CD4-positive, alpha-beta T cell treated with Interleukin-1 beta for 1 hour (primary cell): ENCODE data around the gene PEX12.
"Not testable (repeated sequence)": the region's sequence is repeated elsewhere in the genome, so short reads cannot be mapped to it uniquely, and the experiment has no call there.

Experiments
- DNase-seq, 2 donors: peaks; one replicate each; pipeline ENCODE4 v3.0.0-alpha.2; 2020 to 2022

PEX12 gene

GRCh38 chr17:35534576-35535093, 43.7 kb downstream of the PEX12 start:
- DNase-seq: no peak

GRCh38 chr17:35531160-35531559, 47.2 kb downstream of the PEX12 start:
- DNase-seq: no peak

DNA sequence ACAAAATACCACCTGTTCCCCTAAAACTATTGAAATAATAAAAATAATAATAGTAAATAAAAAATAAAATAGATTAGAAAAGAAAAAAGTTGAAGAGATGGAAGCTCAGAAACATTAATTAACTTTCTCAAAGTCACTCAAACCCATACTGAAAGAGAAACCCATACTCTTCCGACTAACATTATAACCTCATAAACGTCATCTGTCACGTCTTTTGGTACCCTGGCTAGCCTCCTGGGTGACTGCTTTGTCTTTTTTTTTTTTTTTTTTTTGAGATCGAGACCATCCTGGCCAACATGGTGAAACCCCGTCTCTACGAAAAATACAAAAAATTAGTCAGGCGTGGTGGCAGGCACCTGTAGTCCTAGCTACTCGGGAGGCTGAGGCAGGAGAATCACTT, 48.5 kb downstream of the PEX12 start:
- DNase-seq: no peak

DNA sequence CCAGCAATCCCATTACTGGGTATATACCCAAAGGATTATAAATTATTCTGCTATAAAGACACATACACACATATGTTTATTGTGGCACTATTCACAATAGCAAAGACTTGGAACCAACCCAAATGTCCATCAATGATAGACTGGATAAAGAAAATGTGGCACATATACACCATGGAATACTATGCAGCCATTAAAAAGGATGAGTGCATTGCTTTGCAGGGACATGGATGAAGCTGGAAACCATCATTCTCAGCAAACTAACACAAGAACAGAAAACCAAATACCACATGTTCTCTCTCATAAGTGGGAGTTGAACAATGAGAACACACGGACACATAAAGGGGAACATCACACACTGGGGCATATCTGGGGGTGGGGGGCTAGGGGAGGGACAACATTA, 49.0 kb downstream of the PEX12 start:
- DNase-seq: not testable (repeated sequence)
